Astrocyte (in vitro differentiated cells and primary cell): ENCODE results near the gene TELO2.

ENCODE experiments used
- CTCF ChIP-seq: IDR thresholded peaks from 2 replicates; pipeline ENCODE4 v1.5.1; 2011; ENCODE audit warnings: low read depth, mild to moderate bottlenecking, inconsistent platforms, low read length, moderate library complexity; ENCODE audit not compliant: insufficient read depth
- EZH2 ChIP-seq: IDR thresholded peaks from 2 replicates; pipeline ENCODE4 v1.6.1; 2012; ENCODE audit warnings: mild to moderate bottlenecking, low read length, inconsistent platforms; ENCODE audit not compliant: insufficient read depth

GRCh38 chr16:1485847-1486496 is 7.2 kb upstream of the TELO2 start:
- TF ChIP-seq CTCF (no peak), EZH2 (no peak)
